ENCODE results near the gene CDK5.
A peak's percentile ranks its signal among the peaks of the same experiment; 100 is the strongest.

CDK5 gene

DNA sequence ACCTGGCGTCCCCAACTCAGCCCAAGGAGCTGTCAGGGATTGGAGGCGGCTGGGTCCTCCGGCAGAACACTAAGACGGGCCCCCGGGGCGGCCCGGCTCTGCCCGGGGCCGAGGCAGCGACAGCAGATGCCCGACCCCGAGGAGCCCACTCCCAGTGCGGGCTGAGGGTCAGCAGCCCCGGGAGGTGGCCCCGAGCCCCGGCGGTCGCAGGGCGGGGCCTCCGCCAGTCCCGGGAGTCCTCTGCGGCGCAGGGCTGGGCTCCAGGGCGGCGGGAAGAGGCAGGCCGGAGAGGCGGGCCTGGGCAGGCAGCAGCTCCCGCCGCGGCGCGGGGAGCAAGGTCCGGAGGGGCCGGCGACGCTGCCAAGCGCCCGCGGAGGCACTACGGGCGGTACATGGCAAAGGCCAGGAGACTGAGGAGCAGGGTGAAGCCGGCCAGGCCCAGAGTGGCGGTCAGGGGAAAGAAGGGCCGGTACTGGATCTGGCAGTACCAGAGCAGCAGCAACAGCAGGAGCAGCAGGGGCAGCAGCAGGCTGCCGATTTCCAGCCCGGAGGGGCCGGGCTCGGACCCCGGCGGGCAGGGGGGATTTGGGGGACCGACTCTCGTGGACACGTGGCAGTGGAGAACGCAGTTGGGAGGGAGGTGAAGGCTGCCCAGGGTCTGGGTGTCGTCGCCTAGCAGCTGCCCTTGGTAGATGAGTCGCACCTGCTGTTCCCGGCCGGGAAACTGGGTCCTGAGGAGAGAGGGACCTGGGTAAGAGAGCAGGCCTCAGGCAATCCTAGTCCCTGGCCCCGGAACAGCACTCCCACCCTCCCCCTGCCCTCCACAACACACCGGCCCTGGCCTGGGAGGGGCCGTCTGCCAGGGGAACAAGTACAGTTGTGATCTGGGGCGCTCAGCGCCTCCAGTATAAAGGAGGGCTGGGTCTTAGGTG is 23.7 kb upstream of the CDK5 start:
- H3K4me3 ChIP-seq (ENCODE audit: low read depth, low read length), result peak overlapping the region; percentile 26
- TF ChIP-seq, protein P1, sequence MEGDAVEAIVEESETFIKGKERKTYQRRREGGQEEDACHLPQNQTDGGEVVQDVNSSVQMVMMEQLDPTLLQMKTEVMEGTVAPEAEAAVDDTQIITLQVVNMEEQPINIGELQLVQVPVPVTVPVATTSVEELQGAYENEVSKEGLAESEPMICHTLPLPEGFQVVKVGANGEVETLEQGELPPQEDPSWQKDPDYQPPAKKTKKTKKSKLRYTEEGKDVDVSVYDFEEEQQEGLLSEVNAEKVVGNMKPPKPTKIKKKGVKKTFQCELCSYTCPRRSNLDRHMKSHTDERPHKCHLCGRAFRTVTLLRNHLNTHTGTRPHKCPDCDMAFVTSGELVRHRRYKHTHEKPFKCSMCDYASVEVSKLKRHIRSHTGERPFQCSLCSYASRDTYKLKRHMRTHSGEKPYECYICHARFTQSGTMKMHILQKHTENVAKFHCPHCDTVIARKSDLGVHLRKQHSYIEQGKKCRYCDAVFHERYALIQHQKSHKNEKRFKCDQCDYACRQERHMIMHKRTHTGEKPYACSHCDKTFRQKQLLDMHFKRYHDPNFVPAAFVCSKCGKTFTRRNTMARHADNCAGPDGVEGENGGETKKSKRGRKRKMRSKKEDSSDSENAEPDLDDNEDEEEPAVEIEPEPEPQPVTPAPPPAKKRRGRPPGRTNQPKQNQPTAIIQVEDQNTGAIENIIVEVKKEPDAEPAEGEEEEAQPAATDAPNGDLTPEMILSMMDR (IDR thresholded peaks at IDR 0.05; ENCODE audit: borderline replicate concordance, insufficient read depth, low read depth, low read length), result no peak

DNA sequence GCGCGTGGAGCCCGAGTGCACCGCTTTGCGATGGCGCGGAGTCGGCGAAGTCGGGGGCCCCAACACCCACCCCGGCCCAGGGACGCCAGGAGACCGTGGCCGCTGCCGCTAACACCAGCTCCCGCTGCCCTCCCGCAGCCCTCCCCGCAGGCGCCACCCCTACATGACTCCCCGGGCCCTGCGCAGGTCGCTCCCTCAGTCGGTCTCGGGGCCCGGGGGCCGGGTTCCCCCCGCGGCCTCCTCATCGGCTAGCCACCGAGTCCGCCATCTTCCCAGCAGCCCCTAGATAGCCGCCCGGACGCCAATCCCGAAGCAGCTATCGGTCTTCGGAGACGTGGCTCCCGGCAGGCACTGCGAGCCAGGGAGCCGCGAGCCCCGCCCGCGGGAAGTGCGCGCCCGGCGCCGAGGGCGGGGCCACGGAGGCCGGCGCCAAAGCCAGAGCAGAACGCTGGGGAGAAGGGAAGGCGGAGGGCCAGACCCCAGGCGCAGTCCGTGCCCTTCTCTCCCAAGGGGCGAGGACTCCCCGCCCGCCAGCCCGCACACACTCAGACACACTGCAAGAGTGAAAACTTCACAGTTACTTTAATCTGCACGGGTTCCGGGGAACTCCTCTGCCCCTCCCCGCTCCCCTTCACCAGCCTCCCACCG is 22.9 kb upstream of the CDK5 start, which contains the start of gene FASTK:
Gene FASTK, minus strand, starts transcription at position 288 of the 648 bp plus-strand sequence. Its CDS starts 43 bp downstream, at position 245.
- peak within 1 kb of the TSS; percentile 98 for H3K4me3 ChIP-seq (ENCODE audit: low read depth, low read length)
- TF ChIP-seq, protein P1 (IDR thresholded peaks at IDR 0.05; ENCODE audit: borderline replicate concordance, insufficient read depth, low read depth, low read length), result no peak

- TF ChIP-seq, protein P1 (IDR thresholded peaks at IDR 0.05; ENCODE audit: borderline replicate concordance, insufficient read depth, low read depth, low read length), result no peak
- peak overlapping the region; percentile 98 for H3K4me3 ChIP-seq (ENCODE audit: low read depth, low read length)
Measured at GRCh38 chr7:151080067-151080521, 22.4 kb upstream of the CDK5 start.

GRCh38 chr7:151079199-151079910 is 21.7 kb upstream of the CDK5 start:
- TF ChIP-seq, protein P1 (IDR thresholded peaks at IDR 0.05; ENCODE audit: borderline replicate concordance, insufficient read depth, low read depth, low read length), result no peak
- peak overlapping the region; percentile 98 for H3K4me3 ChIP-seq (ENCODE audit: low read depth, low read length)

DNA sequence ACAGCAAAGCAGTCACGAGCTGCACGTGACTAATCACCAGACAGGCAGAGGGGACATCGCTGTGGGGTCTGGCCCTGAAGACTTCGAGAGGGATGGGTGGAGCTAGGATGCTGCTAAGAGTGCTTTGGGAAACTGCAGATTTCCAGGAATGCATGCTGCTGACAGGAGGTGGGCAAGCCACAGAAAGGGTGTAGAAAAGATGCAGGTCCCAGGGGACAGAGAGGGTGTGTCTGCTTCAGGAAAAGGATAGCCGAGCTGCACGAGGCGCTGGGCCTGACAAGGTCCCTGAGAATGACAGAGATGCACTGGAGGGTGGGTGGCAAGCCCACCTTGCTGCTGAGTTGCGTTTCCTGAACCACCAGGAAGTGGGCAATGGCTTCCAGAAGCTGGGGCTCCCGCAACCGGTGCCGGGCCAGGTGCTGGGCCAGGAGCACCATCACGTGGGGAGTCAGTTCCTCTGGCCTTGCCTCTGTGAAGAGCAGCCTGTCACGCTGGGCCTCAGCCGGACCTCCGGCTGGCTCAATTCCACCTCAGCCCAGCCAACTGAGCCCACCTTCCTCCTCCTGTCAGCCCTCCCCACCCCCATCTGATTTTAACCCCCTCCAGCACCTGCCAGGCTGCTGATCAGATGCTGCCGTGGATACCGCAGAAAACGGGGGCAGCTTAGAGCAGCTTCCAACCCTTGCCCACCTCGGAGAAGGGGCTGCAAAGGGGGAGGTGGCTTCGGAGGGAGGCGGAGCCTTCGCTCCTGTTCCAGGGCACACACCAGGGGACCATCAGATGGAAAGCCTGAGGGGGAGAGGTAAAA is 20.7 kb upstream of the CDK5 start:
- TF ChIP-seq, protein P1 (IDR thresholded peaks at IDR 0.05; ENCODE audit: borderline replicate concordance, insufficient read depth, low read depth, low read length), result no peak
- no peak overlapping the region for H3K4me3 ChIP-seq (ENCODE audit: low read depth, low read length)

- TF ChIP-seq, protein P1 (IDR thresholded peaks at IDR 0.05; ENCODE audit: borderline replicate concordance, insufficient read depth, low read depth, low read length), result no peak
- no peak overlapping the region for H3K4me3 ChIP-seq (ENCODE audit: low read depth, low read length)
Measured at GRCh38 chr7:151077705-151078232, 20.1 kb upstream of the CDK5 start.

All from GM12875 (cell line).